Measurements from ENCODE around the gene SLC36A4. TPM values are rescaled to one million over a fixed set of nuclear protein-coding genes. Genes with fewer than 3 reads are reported as not detected.

Gene SLC36A4
- total and polyA plus RNA-seq, 2 of the 13 experiments (the other 11 are each of a cell fraction or from before 2014, with no cell fraction given) = 7.3 to 9.5 TPM

DNA sequence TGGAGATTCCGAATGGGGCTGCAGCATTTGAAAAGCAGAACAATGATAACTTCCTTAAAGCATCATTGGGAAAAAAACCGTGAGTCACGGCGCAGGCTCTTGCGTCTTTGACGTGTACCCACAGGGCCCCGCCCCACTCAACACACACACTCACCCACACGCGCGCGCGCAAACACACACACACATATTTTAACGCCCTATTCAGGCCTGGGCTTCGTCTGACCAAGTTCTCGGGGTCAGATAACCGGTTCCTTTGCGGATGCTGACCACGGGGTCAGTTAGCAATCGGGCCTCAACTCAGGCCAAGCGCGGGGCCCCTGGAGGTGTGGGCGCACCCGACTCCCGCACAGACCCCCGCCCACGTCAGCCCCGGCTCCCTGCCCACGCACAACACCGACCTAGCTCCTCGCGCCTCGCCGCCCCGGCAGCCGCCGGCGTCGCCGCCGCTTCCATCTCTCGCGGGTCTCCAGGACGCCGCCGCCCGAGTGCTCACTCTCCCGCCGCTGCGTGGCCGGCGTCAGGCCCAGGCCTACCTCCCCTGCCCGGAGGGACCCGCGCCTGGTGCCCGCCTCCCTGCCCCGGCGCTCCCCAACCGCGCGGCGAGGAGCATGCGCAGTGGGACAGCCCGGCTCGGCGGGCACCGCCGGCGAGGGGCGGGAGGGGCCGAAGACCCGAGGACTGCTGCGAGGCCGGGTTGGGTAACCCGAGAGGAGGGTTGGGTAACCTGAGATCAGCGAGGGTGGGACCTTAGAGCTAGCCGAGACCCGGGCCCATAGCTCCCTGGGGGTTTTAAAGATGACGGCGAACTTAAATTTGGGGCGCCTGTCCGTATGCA, at the start of gene SLC36A4 (continued):
- TF ChIP-seq GATA4 (IDR thresholded peaks at IDR 0.05; ENCODE audit: borderline replicate concordance, low read depth) (0 out of 2 replicates have a peak, but pooled peaks have one; percentile 25), ZNF652 (CRISPR knock-in tag; IDR thresholded peaks at IDR 0.05; ENCODE audit: borderline replicate concordance, low read depth) (no peak), RXRA (CRISPR knock-in tag; IDR thresholded peaks at IDR 0.05) (peak; percentile 30; the same call in 1 of the 2 replicates), IKZF4 (CRISPR knock-in tag; IDR thresholded peaks at IDR 0.05; ENCODE audit: borderline replicate concordance, low read depth, not compliant biosample characterization) (peak; percentile 84), TMF1 (CRISPR knock-in tag; IDR thresholded peaks at IDR 0.05; ENCODE audit: low read depth) (peak; percentile 35; the same call in 1 of the 2 replicates), NPAS2 (CRISPR knock-in tag; IDR thresholded peaks at IDR 0.05; ENCODE audit: borderline replicate concordance) (no peak), ZNF615 (CRISPR knock-in tag; IDR thresholded peaks at IDR 0.05; ENCODE audit: borderline replicate concordance) (no peak), ZNF367 (CRISPR knock-in tag; IDR thresholded peaks at IDR 0.05; ENCODE audit: borderline replicate concordance) (no peak; the same call in 1 of the 2 replicates), FOSL1 (CRISPR knock-in tag; IDR thresholded peaks at IDR 0.05; ENCODE audit: borderline replicate concordance) (no peak; the same call in 1 of the 2 replicates), TBX3 (IDR thresholded peaks at IDR 0.05; ENCODE audit: borderline replicate concordance) (peak; percentile 52; the same call in 1 of the 2 replicates), ZNF451 (CRISPR knock-in tag; IDR thresholded peaks at IDR 0.05) (peak; percentile 79; the same call in 1 of the 2 replicates), ZNF720 (CRISPR knock-in tag; IDR thresholded peaks at IDR 0.05) (no peak), RAD21 (CRISPR knock-in tag; IDR thresholded peaks at IDR 0.05) (no peak; the same call in 1 of the 2 replicates), ZSCAN21 (CRISPR knock-in tag; IDR thresholded peaks at IDR 0.05; ENCODE audit: borderline replicate concordance) (peak; percentile 62; the same call in 1 of the 2 replicates), KDM6A (CRISPR knock-in tag; IDR thresholded peaks at IDR 0.05; ENCODE audit: low read depth) (0 out of 2 replicates have a peak, but pooled peaks have one; percentile 11), ZSCAN31 (CRISPR knock-in tag; IDR thresholded peaks at IDR 0.05; ENCODE audit: low read depth) (peak; percentile 95)
- TF ChIP-seq, protein P1, sequence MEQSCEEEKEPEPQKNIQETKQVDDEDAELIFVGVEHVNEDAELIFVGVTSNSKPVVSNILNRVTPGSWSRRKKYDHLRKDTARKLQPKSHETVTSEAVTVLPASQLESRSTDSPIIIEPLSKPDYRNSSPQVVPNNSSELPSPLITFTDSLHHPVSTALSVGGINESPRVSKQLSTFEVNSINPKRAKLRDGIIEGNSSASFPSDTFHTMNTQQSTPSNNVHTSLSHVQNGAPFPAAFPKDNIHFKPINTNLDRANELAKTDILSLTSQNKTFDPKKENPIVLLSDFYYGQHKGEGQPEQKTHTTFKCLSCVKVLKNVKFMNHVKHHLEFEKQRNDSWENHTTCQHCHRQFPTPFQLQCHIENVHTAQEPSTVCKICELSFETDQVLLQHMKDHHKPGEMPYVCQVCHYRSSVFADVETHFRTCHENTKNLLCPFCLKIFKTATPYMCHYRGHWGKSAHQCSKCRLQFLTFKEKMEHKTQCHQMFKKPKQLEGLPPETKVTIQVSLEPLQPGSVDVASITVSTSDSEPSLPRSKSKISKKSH (CRISPR knock-in tag; IDR thresholded peaks at IDR 0.05; ENCODE audit: borderline replicate concordance) = peak; percentile 86
- TF ChIP-seq, protein P2, sequence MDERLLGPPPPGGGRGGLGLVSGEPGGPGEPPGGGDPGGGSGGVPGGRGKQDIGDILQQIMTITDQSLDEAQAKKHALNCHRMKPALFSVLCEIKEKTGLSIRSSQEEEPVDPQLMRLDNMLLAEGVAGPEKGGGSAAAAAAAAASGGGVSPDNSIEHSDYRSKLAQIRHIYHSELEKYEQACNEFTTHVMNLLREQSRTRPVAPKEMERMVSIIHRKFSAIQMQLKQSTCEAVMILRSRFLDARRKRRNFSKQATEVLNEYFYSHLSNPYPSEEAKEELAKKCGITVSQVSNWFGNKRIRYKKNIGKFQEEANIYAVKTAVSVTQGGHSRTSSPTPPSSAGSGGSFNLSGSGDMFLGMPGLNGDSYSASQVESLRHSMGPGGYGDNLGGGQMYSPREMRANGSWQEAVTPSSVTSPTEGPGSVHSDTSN (CRISPR knock-in tag; IDR thresholded peaks at IDR 0.05) = no peak
- TF ChIP-seq, protein P3, sequence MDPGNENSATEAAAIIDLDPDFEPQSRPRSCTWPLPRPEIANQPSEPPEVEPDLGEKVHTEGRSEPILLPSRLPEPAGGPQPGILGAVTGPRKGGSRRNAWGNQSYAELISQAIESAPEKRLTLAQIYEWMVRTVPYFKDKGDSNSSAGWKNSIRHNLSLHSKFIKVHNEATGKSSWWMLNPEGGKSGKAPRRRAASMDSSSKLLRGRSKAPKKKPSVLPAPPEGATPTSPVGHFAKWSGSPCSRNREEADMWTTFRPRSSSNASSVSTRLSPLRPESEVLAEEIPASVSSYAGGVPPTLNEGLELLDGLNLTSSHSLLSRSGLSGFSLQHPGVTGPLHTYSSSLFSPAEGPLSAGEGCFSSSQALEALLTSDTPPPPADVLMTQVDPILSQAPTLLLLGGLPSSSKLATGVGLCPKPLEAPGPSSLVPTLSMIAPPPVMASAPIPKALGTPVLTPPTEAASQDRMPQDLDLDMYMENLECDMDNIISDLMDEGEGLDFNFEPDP (CRISPR knock-in tag; conservative IDR thresholded peaks at IDR 0.05) = no peak
- TF ChIP-seq, protein P4, sequence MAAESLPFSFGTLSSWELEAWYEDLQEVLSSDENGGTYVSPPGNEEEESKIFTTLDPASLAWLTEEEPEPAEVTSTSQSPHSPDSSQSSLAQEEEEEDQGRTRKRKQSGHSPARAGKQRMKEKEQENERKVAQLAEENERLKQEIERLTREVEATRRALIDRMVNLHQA (CRISPR knock-in tag; IDR thresholded peaks at IDR 0.05) = no peak

Data from HepG2 (cell line).